SJCRH30 (cell line): Measurements from ENCODE around the gene ELMO1. TPM values are rescaled to one million over a fixed set of nuclear protein-coding genes. Genes with fewer than 3 reads are reported as not detected.

Experiments
- DNase-seq, 2 experiments: peaks; one replicate each; pipeline ENCODE4 v3.0.0-alpha.2; 2015 to 2020
- H3K27ac ChIP-seq: fragments of 250-450 bp; sonication (Bioruptor Pico); 2 replicates; pipeline ENCODE4 v1.5.1; 2020; ENCODE audit warnings: mild to moderate bottlenecking, moderate library complexity
- H3K27me3 ChIP-seq: fragments of 250-450 bp; sonication (Bioruptor Pico); 2 replicates; pipeline ENCODE4 v1.5.1; 2020; ENCODE audit warnings: mild to moderate bottlenecking, moderate library complexity
- H3K36me3 ChIP-seq: fragments of 250-450 bp; sonication (Bioruptor Pico); 2 replicates; pipeline ENCODE4 v1.5.1; 2020; ENCODE audit warnings: mild to moderate bottlenecking, moderate library complexity
- H3K4me1 ChIP-seq: fragments of 250-450 bp; sonication (Bioruptor Pico); 2 replicates; pipeline ENCODE4 v1.5.1; 2020; ENCODE audit warnings: mild to moderate bottlenecking, moderate library complexity
- H3K4me3 ChIP-seq: fragments of 250-450 bp; sonication (Bioruptor Pico); 2 replicates; pipeline ENCODE4 v1.5.1; 2020; ENCODE audit warnings: mild to moderate bottlenecking, moderate library complexity
- H3K9me3 ChIP-seq: fragments of 250-450 bp; sonication (Bioruptor Pico); replicated peaks from 2 replicates; pipeline ENCODE4 v1.5.1; 2020; ENCODE audit warnings: mild to moderate bottlenecking, moderate library complexity
- total RNA-seq: library from RNA; depleted of rRNA; stranded (reverse); fragments of >200 nt; shearing (Covaris generic); gene quantifications from 2 replicates; pipeline ENCODE4 v1.2.3, GENCODE V29; 2014

The ELMO1 gene
- total RNA-seq, 1 experiment from 2014 or later: 67.2 TPM

DNA sequence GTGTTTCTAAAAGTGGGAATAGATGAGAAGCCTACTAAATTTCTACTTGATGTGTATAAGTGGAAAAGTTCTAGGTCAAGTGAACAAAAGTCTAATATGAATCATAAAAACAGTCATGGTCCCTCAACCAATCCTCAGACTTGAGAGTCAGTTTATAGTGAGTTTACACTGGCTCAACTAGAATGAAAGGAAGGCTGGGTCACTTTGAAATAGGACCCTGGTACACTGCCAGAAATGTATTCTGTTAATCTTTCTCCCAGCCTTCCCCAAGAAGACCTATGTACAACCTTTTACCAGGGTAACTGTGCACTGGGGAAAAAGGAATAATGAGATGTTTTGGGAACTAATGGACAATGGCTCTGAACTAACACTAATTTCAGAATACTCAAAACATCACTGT, 17.3 kb downstream of the ELMO1 start:
- no peaks in the 10 kb centered on the region for H3K4me1 ChIP-seq
- H3K27me3 ChIP-seq: no peaks in the 10 kb centered on the region
- DNase-seq: peak in 1 of 2 experiments; percentile 18
- H3K4me3 ChIP-seq: no peak overlapping the region
- H3K27ac ChIP-seq: no peak overlapping the region
- peaks cover 13% of the 10 kb centered on the region; the same call in 1 of the 2 replicates for H3K36me3 ChIP-seq
- H3K9me3 ChIP-seq: no peaks in the 10 kb centered on the region

DNA sequence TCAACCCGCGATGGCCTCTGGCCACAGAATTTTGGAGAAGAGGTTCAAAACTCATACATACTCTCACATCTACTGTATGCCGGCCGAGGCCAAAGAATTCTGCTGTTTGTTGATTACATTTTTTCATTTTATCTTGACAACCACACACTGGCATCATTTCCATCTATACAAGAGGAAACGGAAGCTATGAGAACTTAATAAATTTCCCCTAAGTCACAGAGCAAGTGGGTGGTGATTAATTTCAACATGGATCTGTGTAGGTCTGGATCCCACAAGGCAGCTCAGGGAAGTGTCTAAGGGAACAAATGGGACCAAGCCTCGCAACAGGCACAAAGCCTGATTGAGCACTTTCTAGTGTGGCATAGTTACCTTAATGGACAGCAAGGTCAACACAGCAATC, 18.0 kb downstream of the ELMO1 start:
- Histone ChIP-seq H3K9me3 (no peaks in the 10 kb centered on the region), H3K27ac (no peak overlapping the region), H3K27me3 (no peaks in the 10 kb centered on the region), H3K4me1 (no peaks in the 10 kb centered on the region), H3K4me3 (no peak overlapping the region), H3K36me3 (peaks cover 13% of the 10 kb centered on the region; the same call in 1 of the 2 replicates)
- DNase-seq: no peak

GRCh38 chr7:37430171-37430570, 18.5 kb downstream of the ELMO1 start:
- Histone ChIP-seq H3K4me1 (no peaks in the 10 kb centered on the region), H3K9me3 (no peaks in the 10 kb centered on the region), H3K27ac (no peak overlapping the region), H3K27me3 (no peaks in the 10 kb centered on the region), H3K4me3 (no peak overlapping the region), H3K36me3 (peaks cover 13% of the 10 kb centered on the region; the same call in 1 of the 2 replicates)
- no peak for DNase-seq

GRCh38 chr7:37429435-37429791, 19.3 kb downstream of the ELMO1 start:
- no peak for DNase-seq
- Histone ChIP-seq H3K4me1 (no peaks in the 10 kb centered on the region), H3K27ac (no peak overlapping the region), H3K27me3 (no peaks in the 10 kb centered on the region), H3K9me3 (no peaks in the 10 kb centered on the region), H3K4me3 (no peak overlapping the region), H3K36me3 (peaks cover 13% of the 10 kb centered on the region; the same call in 1 of the 2 replicates)

GRCh38 chr7:37428681-37429434, 19.8 kb downstream of the ELMO1 start:
- H3K4me1 ChIP-seq: no peaks in the 10 kb centered on the region
- peaks cover 13% of the 10 kb centered on the region; the same call in 1 of the 2 replicates for H3K36me3 ChIP-seq
- H3K9me3 ChIP-seq: no peaks in the 10 kb centered on the region
- no peak overlapping the region for H3K4me3 ChIP-seq
- no peak for DNase-seq
- H3K27me3 ChIP-seq: no peaks in the 10 kb centered on the region
- H3K27ac ChIP-seq: no peak overlapping the region

- Histone ChIP-seq H3K27ac (no peak overlapping the region), H3K9me3 (no peaks in the 10 kb centered on the region)
Measured at GRCh38 chr7:37427276-37427940, 21.3 kb downstream of the ELMO1 start.

GRCh38 chr7:37425498-37425897, 23.2 kb downstream of the ELMO1 start:
- Histone ChIP-seq H3K9me3 (no peaks in the 10 kb centered on the region), H3K4me3 (no peak overlapping the region), H3K36me3 (peaks cover 6% of the 10 kb centered on the region; the same call in 1 of the 2 replicates), H3K27ac (no peak overlapping the region), H3K4me1 (peaks cover 11% of the 10 kb centered on the region; the same call in 1 of the 2 replicates), H3K27me3 (no peaks in the 10 kb centered on the region)
- DNase-seq: no peak

More at GRCh38 chr7:37427276-37427940, 21.3 kb downstream of the ELMO1 start:
- no peaks in the 10 kb centered on the region for H3K27me3 ChIP-seq
- H3K4me3 ChIP-seq: no peak overlapping the region
- H3K4me1 ChIP-seq: no peaks in the 10 kb centered on the region
- DNase-seq: no peak
- peaks cover 10% of the 10 kb centered on the region; the same call in 1 of the 2 replicates for H3K36me3 ChIP-seq

- no peak overlapping the region for H3K4me3 ChIP-seq
Measured at GRCh38 chr7:37424995-37425394, 23.7 kb downstream of the ELMO1 start.

DNA sequence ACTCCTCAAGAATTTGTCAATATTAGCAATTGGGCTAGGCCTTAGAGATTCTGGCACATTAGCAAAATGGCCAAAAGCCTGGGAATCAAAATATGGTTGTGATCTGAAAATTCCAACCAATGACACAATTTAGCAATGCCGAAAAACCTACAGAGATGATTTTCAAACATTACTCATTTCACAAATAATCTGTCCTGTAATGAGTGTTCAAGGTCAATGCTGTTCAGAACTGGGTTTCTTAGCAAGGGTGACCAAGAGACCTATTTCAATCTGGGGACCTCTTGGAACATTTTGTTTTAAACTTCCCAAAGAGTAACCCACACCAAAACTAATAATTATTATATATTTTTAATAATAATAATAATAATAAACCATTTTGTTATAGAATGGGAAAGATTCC, 24.1 kb downstream of the ELMO1 start:
- H3K4me1 ChIP-seq: peaks cover 11% of the 10 kb centered on the region; the same call in 1 of the 2 replicates
- H3K36me3 ChIP-seq: peaks cover 6% of the 10 kb centered on the region; the same call in 1 of the 2 replicates
- no peak overlapping the region for H3K27ac ChIP-seq
- H3K27me3 ChIP-seq: no peaks in the 10 kb centered on the region
- H3K9me3 ChIP-seq: no peaks in the 10 kb centered on the region
- H3K4me3 ChIP-seq: no peak overlapping the region
- no peak for DNase-seq

More at GRCh38 chr7:37424995-37425394, 23.7 kb downstream of the ELMO1 start:
- H3K4me1 ChIP-seq: peaks cover 11% of the 10 kb centered on the region; the same call in 1 of the 2 replicates
- DNase-seq: no peak
- H3K27me3 ChIP-seq: no peaks in the 10 kb centered on the region
- H3K27ac ChIP-seq: no peak overlapping the region
- peaks cover 6% of the 10 kb centered on the region; the same call in 1 of the 2 replicates for H3K36me3 ChIP-seq
- no peaks in the 10 kb centered on the region for H3K9me3 ChIP-seq

DNA sequence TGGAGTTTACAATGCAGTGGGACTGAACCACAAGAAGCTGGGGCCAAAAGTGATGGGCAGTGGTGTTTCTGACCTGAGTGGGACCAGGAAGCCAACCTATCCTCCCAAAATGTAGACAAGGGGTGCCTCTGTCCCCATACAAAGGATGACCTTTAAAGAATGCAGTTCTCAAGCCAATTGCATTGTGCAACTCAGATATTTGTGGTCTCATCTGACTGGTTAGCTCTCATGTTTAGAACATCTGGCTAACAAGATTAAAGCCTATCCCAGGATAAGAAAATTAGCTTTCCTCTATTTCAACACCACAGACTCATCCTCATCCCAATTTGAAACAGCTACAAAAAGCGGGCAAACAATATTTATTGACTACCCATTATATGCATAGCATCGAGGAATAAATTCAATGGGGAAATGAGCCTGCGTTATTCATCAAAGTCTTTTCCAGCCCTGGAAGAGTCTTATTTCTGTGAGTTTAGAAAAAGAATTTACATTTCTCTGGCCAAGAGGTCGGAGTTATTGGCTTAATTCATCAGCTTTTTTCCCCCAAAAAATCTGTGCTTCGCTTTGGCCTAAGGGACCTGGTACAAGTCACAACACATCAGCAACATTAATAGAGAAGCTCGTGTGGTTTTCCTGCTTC, 26.7 kb downstream of the ELMO1 start:
- Histone ChIP-seq H3K4me3 (no peak overlapping the region), H3K36me3 (no peaks in the 10 kb centered on the region; the same call in none of the 2 replicates), H3K27ac (no peak overlapping the region), H3K9me3 (no peaks in the 10 kb centered on the region), H3K27me3 (no peaks in the 10 kb centered on the region), H3K4me1 (peaks cover 11% of the 10 kb centered on the region; the same call in 1 of the 2 replicates)
- DNase-seq: no peak

DNA sequence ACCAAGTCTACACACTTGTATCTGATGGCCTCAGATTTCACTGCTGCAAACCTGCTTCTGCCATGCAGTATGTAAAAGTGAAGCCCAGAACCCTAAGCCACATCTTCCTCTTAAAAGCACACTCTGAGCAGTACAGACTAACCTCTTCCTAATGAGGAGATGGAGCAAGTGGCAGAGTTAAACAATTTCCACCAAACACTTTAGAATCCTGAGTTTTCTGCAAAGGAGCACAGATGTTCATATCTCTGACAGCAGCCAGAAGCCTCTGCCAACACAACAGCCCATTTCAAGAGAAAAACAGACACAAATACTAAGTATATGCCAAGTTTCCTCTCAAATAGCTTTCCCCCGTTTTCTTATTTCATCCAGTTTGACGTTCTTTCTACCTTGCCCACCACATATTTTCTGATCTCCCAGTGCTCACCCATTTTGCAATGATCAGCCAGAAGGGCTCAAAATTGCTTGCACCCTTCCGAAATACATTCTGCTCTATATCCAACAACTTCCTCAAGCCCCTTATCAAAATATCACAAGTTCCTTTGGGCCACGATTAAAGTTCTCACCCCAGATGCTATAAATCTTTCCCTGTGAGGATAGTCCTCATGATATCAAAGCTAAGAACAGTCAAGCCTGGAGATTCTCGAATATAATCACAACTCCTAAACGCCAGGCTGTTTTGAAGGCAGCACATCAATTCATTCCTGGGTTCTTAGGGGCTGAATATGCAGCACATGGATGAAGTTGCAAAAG, 27.5 kb downstream of the ELMO1 start:
- Histone ChIP-seq H3K4me1 (peaks cover 11% of the 10 kb centered on the region; the same call in 1 of the 2 replicates), H3K27ac (no peak overlapping the region), H3K36me3 (peaks cover 5% of the 10 kb centered on the region), H3K9me3 (no peaks in the 10 kb centered on the region), H3K4me3 (no peak overlapping the region), H3K27me3 (no peaks in the 10 kb centered on the region)
- DNase-seq: no peak

DNA sequence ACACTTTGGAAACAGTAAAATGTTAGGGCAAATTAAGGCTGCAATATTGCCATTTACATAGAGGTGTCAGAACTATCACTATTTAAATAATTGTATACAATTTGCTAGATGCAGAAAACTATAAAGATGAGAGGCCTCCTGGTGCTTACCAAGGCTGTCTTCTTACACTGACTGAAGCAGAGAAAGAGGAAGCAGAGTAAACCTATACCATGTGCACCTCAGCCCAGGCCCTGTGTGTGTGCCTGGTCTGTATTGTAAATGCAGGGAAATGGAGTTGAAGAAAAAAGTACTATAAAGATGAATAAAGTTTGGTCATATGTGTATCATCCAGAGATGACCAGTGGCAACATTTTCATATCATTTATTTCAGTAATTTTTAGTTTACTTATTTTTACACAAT, 29.2 kb downstream of the ELMO1 start:
- H3K36me3 ChIP-seq: peaks cover 10% of the 10 kb centered on the region
- H3K9me3 ChIP-seq: no peaks in the 10 kb centered on the region
- peaks cover 11% of the 10 kb centered on the region; the same call in 1 of the 2 replicates for H3K4me1 ChIP-seq
- no peak for DNase-seq
- no peaks in the 10 kb centered on the region for H3K27me3 ChIP-seq
- H3K4me3 ChIP-seq: no peak overlapping the region
- no peak overlapping the region for H3K27ac ChIP-seq

DNA sequence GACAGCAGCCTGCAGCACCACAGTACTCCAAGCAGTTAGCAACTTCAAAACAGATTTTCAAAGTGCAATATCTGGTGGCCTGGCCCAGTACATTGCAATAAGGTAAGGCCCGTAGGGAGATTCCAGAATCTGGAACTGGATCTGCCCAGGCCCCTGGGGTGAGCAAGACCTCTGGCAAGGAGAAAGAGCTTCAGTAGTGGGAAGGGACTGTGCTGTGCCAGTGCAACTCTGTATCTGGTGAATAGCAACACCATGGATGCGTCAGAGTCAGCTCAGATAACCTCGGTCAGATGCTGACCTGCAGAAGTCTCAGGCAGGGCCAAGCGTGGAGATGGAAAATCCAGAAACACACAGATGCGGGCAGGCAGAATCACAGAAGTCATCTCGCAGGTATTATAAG, 30.3 kb downstream of the ELMO1 start:
- H3K4me3 ChIP-seq: no peak overlapping the region

DNA sequence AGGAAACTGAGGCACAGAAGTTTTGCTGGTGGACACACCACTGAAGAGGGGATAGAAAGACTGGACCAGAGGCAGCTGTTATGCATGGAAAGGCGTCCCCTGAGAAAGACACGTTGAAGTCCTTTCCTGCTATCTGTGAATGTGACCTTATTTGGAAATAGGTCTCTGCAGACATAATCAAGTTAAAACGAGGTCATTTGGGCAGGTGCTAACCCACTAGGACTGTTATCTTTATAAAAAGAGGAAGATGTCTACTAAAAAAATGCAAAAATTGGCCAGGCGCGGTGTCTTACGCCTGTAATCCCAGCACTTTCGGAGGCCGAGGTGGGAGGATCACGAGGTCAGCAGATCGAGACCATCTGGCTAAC, 31.6 kb downstream of the ELMO1 start:
- Histone ChIP-seq H3K4me1 (peaks cover 11% of the 10 kb centered on the region; the same call in 1 of the 2 replicates), H3K9me3 (no peaks in the 10 kb centered on the region), H3K27me3 (no peaks in the 10 kb centered on the region), H3K36me3 (peaks cover 13% of the 10 kb centered on the region), H3K27ac (no peak overlapping the region), H3K4me3 (no peak overlapping the region)
- no peak for DNase-seq

More for the DNA sequence above, 30.3 kb downstream of the ELMO1 start:
- Histone ChIP-seq H3K4me1 (peaks cover 11% of the 10 kb centered on the region; the same call in 1 of the 2 replicates), H3K27me3 (no peaks in the 10 kb centered on the region), H3K36me3 (peaks cover 13% of the 10 kb centered on the region), H3K9me3 (no peaks in the 10 kb centered on the region), H3K27ac (no peak overlapping the region)
- no peak for DNase-seq
